HS-27A (cell line): ENCODE measurements around the gene SSTR3.

Experiments used
- DNase-seq: peaks from one replicate; pipeline ENCODE4 v3.0.0-alpha.2; 2012; ENCODE audit warnings: low read depth, missing footprints

SSTR3 gene

GRCh38 chr22:37167176-37167980 is 44.9 kb downstream of the SSTR3 start:
- no peak for DNase-seq

- DNase-seq: peak; percentile 22
These were observed 45.6 kb downstream of the SSTR3 start for GRCh38 chr22:37166675-37167066.

GRCh38 chr22:37165940-37166674 is 46.2 kb downstream of the SSTR3 start:
- DNase-seq: no peak

- no peak for DNase-seq
These were observed 47.2 kb downstream of the SSTR3 start for GRCh38 chr22:37165066-37165465.

GRCh38 chr22:37164505-37164887 is 47.8 kb downstream of the SSTR3 start:
- no peak for DNase-seq

- no peak for DNase-seq
These were observed 48.4 kb downstream of the SSTR3 start for GRCh38 chr22:37163575-37164504.

- no peak for DNase-seq
These were observed 49.2 kb downstream of the SSTR3 start for GRCh38 chr22:37163096-37163489.

- DNase-seq: no peak
These were observed 49.8 kb downstream of the SSTR3 start for GRCh38 chr22:37162221-37163095.

- no peak for DNase-seq
These were observed 50.8 kb downstream of the SSTR3 start for GRCh38 chr22:37161443-37161842.

GRCh38 chr22:37160027-37160426 is 52.2 kb downstream of the SSTR3 start:
- DNase-seq: no peak

GRCh38 chr22:37158963-37159290 is 53.4 kb downstream of the SSTR3 start:
- no peak for DNase-seq

GRCh38 chr22:37157516-37158285 is 54.6 kb downstream of the SSTR3 start:
- DNase-seq: no peak

- no peak for DNase-seq
These were observed 55.4 kb downstream of the SSTR3 start for GRCh38 chr22:37156686-37157435.

- DNase-seq: no peak
These were observed 56.3 kb downstream of the SSTR3 start for GRCh38 chr22:37155971-37156370.

GRCh38 chr22:37154925-37155712 is 57.2 kb downstream of the SSTR3 start:
- DNase-seq: no peak
